ENCODE measurements around the gene EXOC6. TPM values are rescaled to one million over a fixed set of nuclear protein-coding genes. Genes with fewer than 3 reads are reported as not detected.

EXOC6 gene
- total RNA-seq, 1 donor from 2014 or later, result 17.2 TPM

GRCh38 chr10:92876509-92877036, 28.3 kb downstream of the EXOC6 start:
- H3K27me3 ChIP-seq (ENCODE audit: low read depth), result no peaks in the 10 kb centered on the region
- peaks cover 17% of the 10 kb centered on the region for H3K4me1 ChIP-seq
- no peak overlapping the region for H3K4me3 ChIP-seq
- no peaks in the 10 kb centered on the region for H3K36me3 ChIP-seq
- intact Hi-C loops (cut with micrococcal nuclease), result no loop called here
- no peak for TF ChIP-seq CTCF (IDR thresholded peaks at IDR 0.05; ENCODE audit: borderline replicate concordance)
- no peak overlapping the region for H3K27ac ChIP-seq (replicated peaks)
- no peak for DNase-seq
- no peaks in the 10 kb centered on the region for H3K9me3 ChIP-seq (replicated peaks)

GRCh38 chr10:92880233-92880861, 32.0 kb downstream of the EXOC6 start:
- Histone ChIP-seq H3K27me3 (ENCODE audit: low read depth) (no peaks in the 10 kb centered on the region), H3K4me1 (peaks cover 15% of the 10 kb centered on the region), H3K36me3 (no peaks in the 10 kb centered on the region), H3K4me3 (no peak overlapping the region), H3K9me3 (replicated peaks) (no peaks in the 10 kb centered on the region), H3K27ac (replicated peaks) (no peak overlapping the region)
- intact Hi-C loops (cut with micrococcal nuclease), result loop anchor here (10.0 kb wide), 1 partner anchor 366 kb away; no protein-coding TSS in a partner anchor
- no peak for DNase-seq
- peak; percentile 63 for TF ChIP-seq CTCF (IDR thresholded peaks at IDR 0.05; ENCODE audit: borderline replicate concordance)

- Histone ChIP-seq H3K9me3 (replicated peaks) (no peaks in the 10 kb centered on the region), H3K27ac (replicated peaks) (no peak overlapping the region), H3K36me3 (no peaks in the 10 kb centered on the region), H3K4me3 (no peak overlapping the region), H3K4me1 (peaks cover 13% of the 10 kb centered on the region), H3K27me3 (ENCODE audit: low read depth) (no peaks in the 10 kb centered on the region)
- intact Hi-C loops (cut with micrococcal nuclease), result loop anchor here (10.0 kb wide), 1 partner anchor 366 kb away; no protein-coding TSS in a partner anchor
- DNase-seq, result no peak
- TF ChIP-seq CTCF (IDR thresholded peaks at IDR 0.05; ENCODE audit: borderline replicate concordance), result no peak
These were observed 32.6 kb downstream of the EXOC6 start for GRCh38 chr10:92880917-92881316.

- intact Hi-C loops (cut with micrococcal nuclease), result loop anchor here (10.0 kb wide), 1 partner anchor 372 kb away; no protein-coding TSS in a partner anchor
- Histone ChIP-seq H3K4me1 (peaks cover 21% of the 10 kb centered on the region), H3K27me3 (ENCODE audit: low read depth) (no peaks in the 10 kb centered on the region), H3K4me3 (no peak overlapping the region), H3K27ac (replicated peaks) (no peak overlapping the region), H3K36me3 (no peaks in the 10 kb centered on the region), H3K9me3 (replicated peaks) (no peaks in the 10 kb centered on the region)
- no peak for TF ChIP-seq CTCF (IDR thresholded peaks at IDR 0.05; ENCODE audit: borderline replicate concordance)
- no peak for DNase-seq
These were observed 38.1 kb downstream of the EXOC6 start for GRCh38 chr10:92886334-92886961.

- DNase-seq, result no peak
- Histone ChIP-seq H3K9me3 (replicated peaks) (no peaks in the 10 kb centered on the region), H3K4me1 (peaks cover 32% of the 10 kb centered on the region), H3K27me3 (ENCODE audit: low read depth) (no peaks in the 10 kb centered on the region), H3K4me3 (no peak overlapping the region), H3K36me3 (no peaks in the 10 kb centered on the region), H3K27ac (replicated peaks) (no peak overlapping the region)
- intact Hi-C loops (cut with micrococcal nuclease), result no loop called here
- no peak for TF ChIP-seq CTCF (IDR thresholded peaks at IDR 0.05; ENCODE audit: borderline replicate concordance)
These were observed 42.2 kb downstream of the EXOC6 start for GRCh38 chr10:92890471-92890870.

Measured in left ventricle myocardium inferior (tissue), 1 donor.